Fibroblast of skin of back (primary cell): ENCODE results near the gene RELN.
A peak's percentile ranks its signal among the peaks of the same experiment; 100 is the strongest.

Source experiments
- DNase-seq: peaks from one replicate; pipeline ENCODE4 v3.0.0-alpha.2; 2013

Gene RELN

DNA sequence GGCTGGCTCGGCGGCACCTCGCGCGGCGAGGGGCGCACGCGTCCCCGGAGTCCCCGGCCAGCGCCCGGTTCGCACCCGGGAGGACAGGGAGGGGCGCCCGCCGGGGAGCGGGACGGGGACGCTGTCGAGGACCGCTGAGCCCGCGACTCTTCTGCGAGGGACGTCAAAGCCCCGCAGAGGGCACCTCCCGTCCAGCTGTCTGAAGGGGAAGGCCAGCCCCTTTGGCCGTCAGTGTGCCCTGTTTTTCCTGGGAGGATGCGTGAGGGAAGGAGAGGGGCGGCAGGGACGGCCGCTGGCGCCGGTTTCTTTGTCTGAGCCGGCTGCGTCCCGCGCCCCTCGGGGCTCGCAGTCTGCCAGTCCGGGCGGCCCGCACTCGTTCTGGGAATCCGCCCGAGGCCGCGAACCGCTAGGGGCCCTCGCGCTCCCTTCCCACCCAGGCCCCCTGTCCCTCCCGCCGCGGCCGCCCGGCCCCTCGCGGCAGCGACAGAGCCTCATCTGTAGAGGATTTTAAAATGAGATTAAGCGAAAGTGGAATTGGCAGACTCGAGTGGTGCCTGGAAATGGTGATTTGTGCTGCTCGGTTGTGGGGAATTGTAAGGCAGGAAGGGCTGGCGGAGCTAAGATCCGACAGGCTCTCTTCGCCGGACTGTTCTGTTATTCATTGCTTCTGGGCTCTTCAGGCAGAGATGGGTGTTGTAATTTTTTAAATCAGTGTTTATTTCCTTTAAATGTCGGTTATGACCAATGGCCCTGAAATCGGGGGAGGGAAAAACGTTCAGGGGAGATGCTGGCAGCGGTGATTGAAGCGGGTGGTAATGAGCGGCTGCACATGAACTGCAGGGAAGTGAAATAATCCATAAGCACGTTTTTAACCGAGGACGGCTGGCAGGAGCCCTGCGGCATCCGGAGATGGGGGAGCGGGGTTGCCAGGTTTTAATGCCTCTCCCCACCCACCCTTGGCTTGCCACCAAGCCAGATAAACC, 618 bp upstream of the RELN start:
- DNase-seq = peak; percentile 27

DNA sequence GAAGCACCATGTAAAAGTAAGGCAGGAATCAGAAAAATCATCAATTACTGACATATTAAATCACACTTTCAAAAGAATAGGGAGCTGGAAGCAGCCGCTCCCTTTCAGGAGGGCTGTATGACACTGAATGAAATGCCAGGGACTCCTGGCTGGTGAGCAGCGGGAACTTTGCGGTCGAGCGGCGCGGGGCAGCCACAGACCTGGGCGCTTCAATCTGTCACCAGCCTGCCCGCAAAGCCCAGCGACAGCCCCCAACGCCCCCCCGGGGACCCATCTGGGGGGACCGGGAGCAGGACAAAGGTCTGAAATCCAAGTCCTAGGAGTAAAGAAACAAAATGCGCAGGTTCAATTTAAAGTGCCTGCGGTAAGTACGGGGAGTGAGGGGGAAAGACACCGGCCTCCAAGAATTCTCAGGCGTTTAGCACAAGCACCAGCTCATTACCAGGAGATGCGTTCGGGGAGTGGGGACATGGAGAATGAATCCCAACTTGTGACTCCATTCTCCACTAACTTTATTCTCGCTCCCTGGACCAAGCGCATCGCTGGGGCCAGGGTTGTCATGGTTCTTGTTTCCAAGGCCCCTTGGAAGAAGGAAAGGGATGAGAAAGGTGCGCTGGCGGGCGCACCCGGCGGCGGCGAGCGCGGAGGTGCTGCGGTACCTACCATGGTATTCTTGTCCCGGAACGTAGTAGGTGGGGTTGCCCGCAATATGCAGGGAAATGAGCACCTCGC, 824 bp downstream of the RELN start:
- DNase-seq = peak; percentile 0

DNA sequence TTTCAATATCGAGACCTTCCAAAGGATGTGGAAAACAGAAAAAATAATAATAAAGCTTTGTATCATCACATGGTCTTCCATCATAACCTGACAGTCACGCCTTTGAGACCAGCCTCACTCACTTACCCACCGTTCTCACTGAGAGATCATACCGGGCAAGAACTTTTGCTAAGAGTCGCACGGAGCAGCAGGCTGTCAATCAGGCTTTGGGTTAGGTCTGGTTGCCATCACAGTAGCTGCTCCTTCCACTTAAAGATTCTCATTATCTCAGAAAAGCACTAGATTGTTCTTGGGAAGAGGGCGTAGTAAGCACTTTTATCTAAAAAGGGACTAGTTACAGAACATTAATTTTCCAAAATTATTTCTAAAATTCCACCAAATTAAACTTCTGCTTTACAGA, 2.0 kb downstream of the RELN start:
- DNase-seq = no peak

DNA sequence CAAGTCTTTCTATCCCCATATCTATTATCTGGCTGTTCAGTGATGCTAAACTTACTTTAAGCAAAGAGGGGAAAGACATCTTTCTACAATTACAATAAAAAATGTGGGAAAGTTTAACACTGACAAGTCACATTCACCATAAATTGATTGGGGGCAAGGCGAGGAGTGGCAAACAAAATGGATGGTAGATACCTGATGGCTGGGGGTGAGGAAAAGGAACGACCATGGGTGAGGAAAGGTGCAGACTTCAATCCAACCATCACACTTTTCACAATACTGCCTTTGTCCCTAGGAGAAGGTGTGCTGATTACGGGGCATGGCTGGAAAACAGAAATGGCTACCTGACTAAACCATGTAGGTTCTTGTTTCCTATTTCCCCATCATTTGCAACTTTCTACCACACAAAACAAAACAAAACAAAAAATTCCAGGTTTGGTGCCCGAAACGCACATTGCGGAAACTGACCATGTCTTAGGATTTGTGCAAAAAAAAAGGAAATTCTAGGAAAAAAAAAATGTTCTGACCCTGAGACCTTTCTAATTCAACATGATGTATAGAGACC, 3.8 kb downstream of the RELN start:
- DNase-seq = no peak

DNA sequence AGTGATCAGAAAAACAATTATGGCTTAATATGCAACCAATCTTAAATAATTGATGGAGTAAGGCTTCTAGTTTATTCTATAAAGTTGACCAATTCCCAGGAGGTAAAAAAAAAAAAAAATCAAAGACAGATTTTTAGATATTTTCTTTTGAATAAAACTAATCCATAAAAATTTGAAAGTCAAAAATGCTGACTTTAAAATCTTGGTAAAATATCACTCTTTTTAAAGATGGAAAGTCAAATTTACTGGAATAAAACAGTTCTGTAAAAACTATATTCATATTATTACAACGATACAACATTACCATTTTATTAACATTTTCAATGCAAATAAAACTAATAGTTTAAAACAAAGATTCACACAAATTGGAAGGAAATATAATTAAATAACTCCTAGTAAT, 5.4 kb downstream of the RELN start:
- DNase-seq = no peak

DNA sequence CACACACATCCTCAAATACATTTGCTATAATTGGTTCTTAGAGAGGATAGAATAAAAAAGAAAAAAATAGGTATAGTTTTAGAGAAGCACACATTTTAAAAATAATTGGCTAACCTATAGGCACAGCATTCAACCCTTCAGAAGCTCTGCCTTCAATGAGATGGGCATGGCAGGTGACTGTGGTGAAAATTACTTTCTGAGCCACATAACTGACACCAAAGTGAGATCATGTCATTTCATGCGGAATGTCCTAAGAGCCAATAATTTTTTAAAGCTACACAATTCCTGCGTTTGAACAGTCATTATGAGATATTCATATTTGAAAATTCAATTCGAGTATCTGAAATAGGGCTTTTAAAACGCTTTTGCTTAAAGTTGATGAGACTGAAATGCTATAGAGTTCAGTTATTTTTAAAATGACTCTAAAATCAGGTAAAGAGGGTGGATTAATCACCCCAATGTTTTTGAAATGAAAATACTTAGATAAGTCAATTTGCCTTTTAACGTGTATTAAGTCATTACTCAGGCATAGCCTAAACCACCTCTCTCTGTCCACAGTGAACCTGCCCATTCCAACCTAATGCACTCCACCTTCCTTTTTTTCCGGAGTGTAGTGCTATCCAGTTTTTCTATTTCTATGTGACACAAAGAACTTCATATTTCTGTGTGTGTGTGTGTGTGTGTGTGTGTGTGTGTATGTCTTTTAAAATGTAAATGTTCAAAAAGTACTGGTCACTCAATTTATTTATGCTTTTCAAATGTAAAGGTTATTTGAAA, 6.1 kb downstream of the RELN start:
- no peak for DNase-seq

DNA sequence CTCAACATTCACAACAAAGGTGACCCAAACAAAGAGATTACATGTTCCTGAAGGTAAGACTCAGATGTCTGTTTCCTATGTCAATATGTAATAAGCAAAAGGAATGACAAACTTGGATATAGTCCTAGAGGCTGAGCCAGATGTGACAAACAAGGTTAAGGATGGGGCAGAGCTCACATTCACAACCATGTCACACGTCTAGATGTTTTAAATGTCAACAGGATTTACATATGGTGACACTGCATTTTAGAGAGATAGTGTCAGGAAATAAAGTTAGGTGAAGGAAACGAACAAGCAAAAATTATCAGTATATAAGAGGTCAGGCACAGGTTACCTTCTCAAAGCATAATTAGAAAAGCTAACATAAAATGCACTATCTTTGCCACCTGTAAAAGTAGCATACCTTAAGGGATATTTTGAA, 8.4 kb downstream of the RELN start:
- no peak for DNase-seq

DNA sequence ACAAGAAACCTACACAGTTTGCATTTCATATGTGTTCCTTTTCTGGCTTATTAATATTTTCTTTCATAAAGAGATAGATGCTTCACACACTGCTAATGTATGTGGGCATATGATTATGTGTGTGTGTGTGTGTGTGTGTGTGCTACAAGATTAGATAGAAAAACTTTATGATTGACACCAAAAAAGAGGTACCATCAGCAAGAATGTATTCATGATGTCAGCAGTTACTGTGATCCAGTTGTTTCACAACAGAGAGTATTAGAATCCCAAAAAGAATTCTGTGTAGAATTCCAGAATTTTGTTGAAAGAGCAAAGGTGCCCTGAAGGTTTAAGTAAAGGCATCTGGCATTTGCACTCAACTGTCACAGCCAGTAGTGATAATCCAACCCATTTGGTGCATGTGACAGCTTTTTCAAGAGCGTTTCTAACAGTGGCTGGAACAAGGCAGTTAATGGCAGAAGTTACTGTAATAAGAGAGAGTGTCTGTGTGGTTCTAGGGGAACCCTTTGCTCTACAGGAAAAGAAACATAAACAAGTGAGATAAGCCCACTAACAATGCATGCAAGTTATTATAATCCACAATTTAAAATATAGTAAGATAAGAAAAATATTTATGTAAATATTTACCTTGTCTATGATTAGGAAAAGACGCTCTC, 16.6 kb downstream of the RELN start:
- DNase-seq = no peak

DNA sequence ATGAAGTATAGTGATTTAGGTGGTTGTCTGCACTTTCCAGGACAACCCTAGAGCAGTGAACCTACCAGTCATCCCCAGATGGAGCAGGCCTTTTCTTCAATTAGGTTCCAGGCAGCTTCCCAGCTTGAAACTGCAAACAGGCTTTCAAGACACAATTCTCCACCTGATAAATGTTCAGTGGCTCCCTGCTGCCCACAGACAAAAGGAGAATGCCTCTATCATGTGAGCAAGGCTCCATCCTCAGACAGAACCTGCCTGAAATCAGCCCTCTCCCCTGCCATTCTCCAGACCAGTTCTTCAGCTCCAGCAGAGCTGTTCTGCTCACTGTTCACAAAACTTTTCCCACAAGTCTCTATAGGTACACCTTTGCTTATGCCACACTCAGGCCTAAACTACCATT, 22.1 kb downstream of the RELN start:
- DNase-seq = no peak

DNA sequence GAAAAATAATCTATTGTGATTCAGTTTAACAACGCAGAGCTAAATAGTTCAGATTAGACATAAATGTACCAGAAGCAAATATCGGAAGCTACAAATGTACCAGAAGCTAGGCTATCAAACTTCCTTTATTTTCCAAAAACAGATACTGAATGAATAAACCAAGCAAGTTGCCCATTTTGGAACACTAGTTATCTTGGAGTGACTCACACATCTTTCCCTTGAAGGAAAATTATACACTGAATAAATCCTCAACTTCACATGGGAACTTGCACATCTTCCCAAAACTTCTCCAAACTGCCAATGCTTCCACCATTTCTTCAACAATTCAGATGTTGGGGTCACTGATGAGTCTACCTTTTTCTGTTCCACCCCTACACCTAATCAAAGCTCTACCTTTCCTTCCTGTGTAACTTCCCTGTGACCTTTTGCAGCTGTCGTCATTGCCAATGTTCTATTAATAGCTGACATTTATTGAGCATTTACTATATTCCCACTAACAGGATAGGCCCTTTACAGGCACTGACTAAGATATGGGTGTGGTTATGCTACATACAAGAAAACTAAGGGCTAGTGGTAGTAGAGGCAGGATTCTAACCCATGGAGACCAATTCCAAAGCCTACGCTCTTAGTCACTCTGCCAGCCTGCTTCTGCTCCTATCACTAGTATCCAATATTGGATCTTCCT, 22.7 kb downstream of the RELN start:
- no peak for DNase-seq

DNA sequence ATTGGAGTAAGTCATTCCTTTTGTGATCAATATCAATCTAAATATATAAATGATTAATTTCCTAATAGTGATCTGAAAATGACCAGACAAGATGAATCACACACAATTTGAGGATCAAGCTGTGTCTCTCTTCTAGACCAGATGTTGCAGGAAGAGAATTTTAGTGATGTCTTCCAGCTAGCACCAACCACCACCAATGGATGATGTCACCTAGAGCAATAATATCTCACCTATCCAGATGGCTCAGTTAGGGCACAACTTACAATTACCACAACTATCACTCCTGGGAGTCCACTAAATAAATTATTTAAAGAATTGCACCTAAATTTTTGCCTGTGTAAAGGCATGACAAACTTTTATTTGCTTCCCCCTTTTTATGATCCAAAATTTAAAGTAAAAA, 25.2 kb downstream of the RELN start:
- no peak for DNase-seq

DNA sequence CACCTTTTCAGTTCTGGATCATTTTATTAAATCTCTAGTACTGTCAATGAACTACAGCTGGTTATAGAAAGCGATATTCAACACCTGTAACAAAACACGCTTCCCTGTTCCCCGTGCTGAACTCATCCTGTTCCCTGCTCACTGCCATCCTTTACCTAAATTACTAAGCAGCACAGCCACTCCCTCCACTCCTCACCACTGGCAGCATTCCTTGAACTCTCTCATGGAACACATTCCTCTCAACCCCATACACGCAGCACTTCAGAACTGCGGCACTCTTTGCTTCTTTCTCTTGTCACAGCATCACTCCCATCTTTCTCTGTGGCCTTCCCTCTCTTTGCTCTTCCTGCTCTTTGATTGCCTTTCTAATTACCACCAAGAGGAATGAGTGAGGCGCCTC, 27.4 kb downstream of the RELN start:
- no peak for DNase-seq

DNA sequence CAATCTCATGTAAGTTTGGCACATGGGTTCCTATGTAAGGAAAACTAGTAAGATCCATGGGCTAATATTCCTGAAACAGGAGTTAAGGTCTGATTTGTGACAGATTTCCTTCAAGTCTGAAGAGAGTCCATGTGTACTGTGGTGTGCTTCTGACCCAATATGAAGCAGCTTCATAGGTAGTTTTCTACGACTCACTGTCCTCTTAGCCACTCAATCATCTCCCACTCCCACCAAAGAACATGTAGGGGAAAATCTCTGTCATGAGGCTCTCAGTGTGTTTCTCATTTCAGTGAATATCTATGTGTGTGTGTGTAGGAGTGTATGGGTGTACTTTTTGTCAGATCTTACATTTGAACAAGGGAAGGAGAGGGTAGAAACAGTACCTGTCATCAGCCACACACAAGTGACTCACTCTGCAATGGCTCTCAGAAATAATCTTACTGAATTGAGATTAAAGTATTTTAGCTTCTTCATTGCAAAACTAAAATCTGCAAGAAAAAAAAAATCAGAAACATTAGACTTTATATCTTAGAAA, 31.1 kb downstream of the RELN start:
- no peak for DNase-seq

DNA sequence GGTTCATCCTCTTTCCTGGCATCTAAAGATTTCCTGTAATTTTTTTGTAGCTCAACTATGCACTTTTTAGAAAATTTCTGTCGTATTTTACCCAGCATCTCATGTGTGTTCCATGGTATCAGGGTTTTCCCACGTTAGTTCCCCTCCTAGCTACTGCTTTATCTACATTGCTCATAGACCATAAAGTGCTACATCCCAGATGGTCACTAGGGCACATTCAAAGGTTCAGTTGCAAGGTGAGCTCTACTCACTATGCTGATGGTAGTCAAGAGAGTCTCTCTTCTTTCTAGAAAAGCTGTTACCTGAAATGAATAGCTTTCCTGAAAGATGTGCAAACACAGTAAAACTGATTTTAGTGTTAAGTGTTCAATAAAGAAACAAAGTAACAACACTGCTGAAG, 33.5 kb downstream of the RELN start:
- no peak for DNase-seq

DNA sequence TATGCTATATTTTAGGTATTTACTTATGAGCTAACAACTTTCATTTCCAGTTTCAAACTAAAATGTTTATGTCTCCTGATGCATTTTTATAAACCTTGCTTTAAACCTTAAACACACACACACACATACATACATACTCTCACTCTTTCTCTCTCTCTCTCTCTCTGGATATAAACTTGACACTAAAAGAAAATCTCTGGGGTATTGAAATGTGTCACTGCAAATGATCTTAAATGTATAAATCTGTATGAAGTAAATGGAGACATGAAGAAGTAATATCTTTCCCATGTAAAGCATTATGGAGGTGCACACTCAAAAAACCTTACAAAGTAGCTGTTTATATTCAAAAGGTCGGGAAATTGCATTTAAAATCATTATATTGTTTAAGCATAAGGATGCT, 37.0 kb downstream of the RELN start:
- DNase-seq = no peak

DNA sequence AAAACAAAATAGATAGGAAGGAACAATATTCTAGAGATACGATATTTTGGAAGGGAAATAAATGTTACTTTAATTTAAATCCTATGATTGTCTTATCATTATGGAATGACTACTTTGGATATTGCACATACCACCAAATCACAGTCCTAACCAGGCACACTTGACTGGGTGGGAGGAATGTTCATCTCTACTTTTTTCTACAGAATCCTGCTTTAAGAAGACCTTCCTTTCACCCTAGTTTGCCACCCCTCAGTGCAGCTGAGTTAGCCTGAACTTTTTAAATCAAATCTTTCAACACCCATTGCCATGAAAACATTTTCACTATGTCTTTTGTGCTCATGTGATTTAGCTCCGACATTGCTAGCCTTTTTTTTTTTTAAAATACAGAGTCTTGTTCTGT, 38.1 kb downstream of the RELN start:
- DNase-seq = no peak

DNA sequence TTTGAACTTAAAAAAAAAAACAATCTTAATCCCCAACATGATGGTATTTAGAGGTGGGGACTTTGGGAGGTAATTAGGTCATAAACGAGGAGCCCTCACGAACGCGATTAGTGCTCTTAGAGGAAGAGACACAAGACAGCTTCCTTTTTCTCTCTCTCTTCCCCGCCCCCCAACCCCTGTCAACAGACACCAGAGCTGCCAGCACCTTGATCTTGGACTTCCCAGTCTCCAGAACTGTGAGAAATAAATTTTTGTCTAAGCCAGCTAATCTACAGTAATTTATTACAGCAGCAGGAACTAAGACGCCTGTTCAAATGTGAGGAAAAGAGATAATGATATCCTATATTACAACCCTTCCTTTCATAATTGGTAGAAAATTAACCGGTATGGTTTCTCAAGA, 40.1 kb downstream of the RELN start:
- DNase-seq = no peak

DNA sequence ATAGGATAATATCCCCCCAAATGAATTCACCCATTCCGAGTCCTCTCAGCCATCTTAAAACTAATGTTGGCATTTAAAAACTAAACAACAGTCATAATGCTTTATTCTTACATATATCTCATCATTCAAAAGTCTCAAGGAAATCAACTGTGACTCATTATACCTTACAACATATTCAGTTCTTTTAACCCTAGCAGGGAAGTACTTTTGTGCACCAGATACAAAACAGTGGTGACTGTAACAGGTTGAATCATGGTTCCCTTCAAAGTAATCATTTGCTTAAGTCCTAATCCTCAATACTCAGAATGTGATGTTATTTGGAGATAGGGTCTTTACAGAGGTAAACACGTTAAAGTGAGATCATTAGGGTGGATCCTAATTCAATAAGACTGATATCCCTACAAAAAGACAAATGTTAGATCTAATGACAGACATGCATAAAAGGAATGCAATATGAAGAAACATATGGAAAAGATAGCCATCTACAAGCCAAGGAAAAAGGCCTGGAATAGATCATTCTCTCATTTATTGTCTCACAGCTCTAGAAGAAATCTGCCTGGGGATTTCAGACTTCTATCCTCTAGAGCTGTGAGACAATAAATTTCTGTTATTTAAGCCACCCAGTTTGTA, 42.3 kb downstream of the RELN start:
- no peak for DNase-seq

DNA sequence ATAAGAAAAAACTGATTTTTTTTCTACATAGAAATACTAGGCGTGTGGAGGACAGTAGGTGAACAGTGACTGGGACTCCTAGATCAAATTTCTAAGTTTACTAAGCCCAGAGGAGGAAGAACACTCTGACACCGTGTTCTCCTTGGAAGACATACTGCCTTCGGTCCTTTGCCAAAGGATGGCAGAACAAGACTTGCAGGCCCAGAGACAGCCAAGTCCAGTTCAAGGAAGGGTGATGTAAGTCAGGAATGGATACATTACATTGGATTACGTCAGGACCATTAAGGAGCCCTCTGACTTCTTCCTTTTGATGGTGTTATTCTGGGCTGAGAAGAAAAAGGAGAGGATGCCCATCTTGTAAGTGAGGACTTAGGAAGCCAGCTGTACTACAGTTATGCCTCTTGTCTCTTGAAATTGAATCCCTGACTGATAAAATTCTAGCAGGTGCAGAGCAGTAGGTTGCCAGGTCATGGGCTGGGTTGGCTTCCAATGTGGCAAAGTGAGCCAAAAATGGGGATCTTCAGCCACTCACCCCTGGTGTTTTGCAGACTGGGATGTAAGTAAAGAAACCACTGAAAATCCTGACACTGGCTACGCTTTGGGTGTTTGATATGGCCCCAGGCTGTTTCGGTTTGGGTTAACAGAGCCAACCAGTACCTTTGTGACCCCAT, 45.1 kb downstream of the RELN start:
- DNase-seq = no peak

DNA sequence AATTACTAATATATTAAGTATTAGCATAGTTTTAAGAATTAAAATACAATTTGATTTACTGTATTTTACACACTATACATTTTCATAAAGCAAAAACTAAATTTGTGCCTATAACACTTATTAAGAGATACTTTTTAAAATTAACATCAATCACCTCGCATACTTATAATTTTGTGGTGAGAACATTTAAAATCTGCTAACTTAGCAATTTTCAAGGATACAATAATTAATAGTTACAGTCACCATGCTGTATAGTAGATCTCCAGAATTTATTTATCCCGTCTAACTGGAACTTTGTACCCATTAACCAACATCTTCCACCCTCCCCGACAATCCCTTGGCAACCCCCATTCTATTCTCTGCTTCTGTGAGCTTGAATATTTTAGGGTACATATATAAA, 47.5 kb downstream of the RELN start:
- DNase-seq = no peak
